ENCODE measurements around the gene RNF207.

RNF207 gene

GRCh38 chr1:6248932-6249738 is 43.2 kb downstream of the RNF207 start:
- Histone ChIP-seq H3K27me3 (ENCODE audit: control insufficient read depth, insufficient read depth, low read length) (peaks cover 43% of the 10 kb centered on the region), H3K4me1 (ENCODE audit: control insufficient read depth, insufficient read depth, low read length) (peaks cover 2% of the 10 kb centered on the region), H3K9me3 (ENCODE audit: control insufficient read depth, insufficient read depth, low read length) (no peaks in the 10 kb centered on the region), H3K36me3 (ENCODE audit: control insufficient read depth, insufficient read depth, low read length) (peaks cover 6% of the 10 kb centered on the region), H3K4me3 (ENCODE audit: low read depth, low read length) (peak overlapping the region; percentile 22), H3K9ac (ENCODE audit: low read depth, low read length) (no peak overlapping the region)

DNA sequence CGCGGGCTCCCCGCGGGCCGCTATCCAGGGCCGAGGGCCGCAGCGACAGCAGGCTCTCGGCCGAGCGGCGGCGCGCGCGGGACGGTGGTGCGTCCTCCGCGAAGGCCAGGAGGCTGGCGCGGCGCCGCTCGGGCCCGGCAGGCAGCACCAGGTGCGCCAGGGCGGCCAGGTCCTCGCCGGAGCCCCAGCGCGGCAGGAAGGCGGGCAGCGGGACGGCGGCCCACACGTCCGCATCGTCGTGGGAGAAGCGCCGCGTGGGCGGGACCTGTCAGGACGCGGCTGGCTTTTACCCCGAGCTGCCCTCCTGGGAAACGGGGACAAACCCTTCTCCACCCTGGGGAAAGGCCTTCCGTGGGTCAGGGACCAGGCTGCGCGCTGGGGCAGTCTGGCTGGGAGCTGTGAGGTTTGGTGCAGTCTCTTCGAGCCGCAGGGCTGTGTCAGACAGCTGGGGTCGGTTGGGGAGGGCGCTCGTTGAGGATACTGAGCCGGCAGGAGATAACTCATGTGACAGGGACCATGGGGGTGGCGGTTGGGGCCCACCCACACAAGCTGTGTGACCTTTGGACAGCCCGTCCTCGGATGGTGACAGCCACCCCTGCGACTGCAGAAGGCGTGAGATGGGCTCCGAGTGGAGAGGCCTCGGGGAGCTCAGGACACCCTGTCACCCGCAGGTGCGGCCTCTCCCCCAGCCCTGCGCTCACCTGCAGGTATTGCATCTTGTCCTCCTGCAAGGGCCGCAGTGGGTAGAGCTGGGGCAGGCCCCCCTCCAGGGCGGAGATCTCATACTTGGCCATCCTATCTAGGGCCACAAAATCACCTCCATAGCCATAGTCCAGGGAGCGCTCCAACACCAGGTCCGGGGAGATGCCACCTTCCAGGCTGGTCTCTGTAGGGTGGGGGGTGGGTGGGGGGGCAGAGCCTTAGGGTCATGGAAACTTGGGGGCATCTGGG is 44.1 kb downstream of the RNF207 start:
- H3K9me3 ChIP-seq (ENCODE audit: control insufficient read depth, insufficient read depth, low read length): no peaks in the 10 kb centered on the region
- H3K4me1 ChIP-seq (ENCODE audit: control insufficient read depth, insufficient read depth, low read length): peaks cover 2% of the 10 kb centered on the region
- peaks cover 6% of the 10 kb centered on the region for H3K36me3 ChIP-seq (ENCODE audit: control insufficient read depth, insufficient read depth, low read length)
- no peak overlapping the region for H3K9ac ChIP-seq (ENCODE audit: low read depth, low read length)
- peaks cover 41% of the 10 kb centered on the region for H3K27me3 ChIP-seq (ENCODE audit: control insufficient read depth, insufficient read depth, low read length)
- H3K4me3 ChIP-seq (ENCODE audit: low read depth, low read length): peak overlapping the region; percentile 37

GRCh38 chr1:6251233-6251632 is 45.3 kb downstream of the RNF207 start:
- Histone ChIP-seq H3K9me3 (ENCODE audit: control insufficient read depth, insufficient read depth, low read length) (no peaks in the 10 kb centered on the region), H3K4me3 (ENCODE audit: low read depth, low read length) (no peak overlapping the region), H3K27me3 (ENCODE audit: control insufficient read depth, insufficient read depth, low read length) (peaks cover 41% of the 10 kb centered on the region), H3K36me3 (ENCODE audit: control insufficient read depth, insufficient read depth, low read length) (peaks cover 6% of the 10 kb centered on the region), H3K9ac (ENCODE audit: low read depth, low read length) (no peak overlapping the region), H3K4me1 (ENCODE audit: control insufficient read depth, insufficient read depth, low read length) (peaks cover 2% of the 10 kb centered on the region)

DNA sequence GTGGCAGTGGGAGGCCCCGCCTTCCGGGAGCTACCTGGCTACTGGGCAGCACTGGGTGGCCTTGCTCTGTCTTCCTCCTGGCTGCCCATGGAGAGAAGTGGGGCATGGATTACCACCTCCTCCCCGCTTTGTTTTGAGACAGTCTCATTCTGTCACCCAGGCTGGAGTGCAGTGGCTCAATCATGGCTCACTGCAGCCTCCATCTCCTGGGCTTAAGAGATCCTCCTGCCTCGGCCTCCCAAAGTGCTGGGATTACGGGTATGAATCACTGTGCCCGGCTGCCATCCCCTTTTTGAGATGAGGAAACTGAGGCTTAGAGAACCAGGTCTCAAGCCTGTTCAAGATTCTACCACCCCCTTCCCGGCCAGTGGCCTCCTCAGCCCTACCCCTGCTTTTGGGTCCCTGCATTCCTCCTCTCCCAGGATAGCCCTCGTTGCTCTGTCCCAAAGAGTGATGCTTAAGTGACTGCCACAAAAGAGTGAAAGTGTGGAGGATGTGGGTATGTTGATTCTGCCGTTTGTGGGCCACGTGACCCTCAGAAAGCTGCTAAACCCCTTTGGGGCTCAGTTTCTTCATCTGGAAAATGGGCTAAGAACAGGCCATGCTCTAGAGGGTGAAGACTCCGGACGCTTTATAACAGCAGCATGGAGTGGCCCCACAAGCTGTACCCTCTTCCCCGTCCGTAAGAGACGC is 45.9 kb downstream of the RNF207 start:
- H3K4me1 ChIP-seq (ENCODE audit: control insufficient read depth, insufficient read depth, low read length): peaks cover 2% of the 10 kb centered on the region
- H3K9ac ChIP-seq (ENCODE audit: low read depth, low read length): no peak overlapping the region
- H3K4me3 ChIP-seq (ENCODE audit: low read depth, low read length): no peak overlapping the region
- peaks cover 40% of the 10 kb centered on the region for H3K27me3 ChIP-seq (ENCODE audit: control insufficient read depth, insufficient read depth, low read length)
- peaks cover 6% of the 10 kb centered on the region for H3K36me3 ChIP-seq (ENCODE audit: control insufficient read depth, insufficient read depth, low read length)
- H3K9me3 ChIP-seq (ENCODE audit: control insufficient read depth, insufficient read depth, low read length): no peaks in the 10 kb centered on the region

GRCh38 chr1:6252374-6252710 is 46.4 kb downstream of the RNF207 start:
- no peaks in the 10 kb centered on the region for H3K9me3 ChIP-seq (ENCODE audit: control insufficient read depth, insufficient read depth, low read length)
- peaks cover 2% of the 10 kb centered on the region for H3K4me1 ChIP-seq (ENCODE audit: control insufficient read depth, insufficient read depth, low read length)
- peaks cover 6% of the 10 kb centered on the region for H3K36me3 ChIP-seq (ENCODE audit: control insufficient read depth, insufficient read depth, low read length)
- H3K4me3 ChIP-seq (ENCODE audit: low read depth, low read length): no peak overlapping the region
- no peak overlapping the region for H3K9ac ChIP-seq (ENCODE audit: low read depth, low read length)
- peaks cover 35% of the 10 kb centered on the region for H3K27me3 ChIP-seq (ENCODE audit: control insufficient read depth, insufficient read depth, low read length)

DNA sequence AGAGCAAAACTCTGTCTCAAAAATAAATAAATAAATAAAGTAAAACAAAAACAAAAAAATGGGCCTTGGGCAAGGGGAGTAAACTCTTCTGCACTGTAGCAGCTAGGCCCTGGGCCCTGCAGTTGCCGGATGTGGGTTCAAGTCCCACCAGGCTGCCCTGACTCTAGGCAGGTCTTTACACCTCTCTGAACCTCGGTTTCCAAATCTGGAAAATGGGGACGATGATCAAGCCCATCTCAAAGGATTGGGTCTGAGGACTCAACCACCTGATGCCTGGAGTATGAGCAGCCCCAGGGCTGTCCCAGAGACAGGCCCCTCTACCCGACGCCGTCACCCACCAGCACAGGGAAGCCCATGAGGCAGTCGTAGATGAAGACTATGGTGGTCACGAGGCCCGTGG is 47.5 kb downstream of the RNF207 start:
- H3K9ac ChIP-seq (ENCODE audit: low read depth, low read length): no peak overlapping the region
- peaks cover 2% of the 10 kb centered on the region for H3K4me1 ChIP-seq (ENCODE audit: control insufficient read depth, insufficient read depth, low read length)
- no peaks in the 10 kb centered on the region for H3K9me3 ChIP-seq (ENCODE audit: control insufficient read depth, insufficient read depth, low read length)
- peaks cover 25% of the 10 kb centered on the region for H3K27me3 ChIP-seq (ENCODE audit: control insufficient read depth, insufficient read depth, low read length)
- no peak overlapping the region for H3K4me3 ChIP-seq (ENCODE audit: low read depth, low read length)
- H3K36me3 ChIP-seq (ENCODE audit: control insufficient read depth, insufficient read depth, low read length): peaks cover 6% of the 10 kb centered on the region

GRCh38 chr1:6254691-6255090 is 48.8 kb downstream of the RNF207 start:
- peaks cover 28% of the 10 kb centered on the region for H3K27me3 ChIP-seq (ENCODE audit: control insufficient read depth, insufficient read depth, low read length)
- peaks cover 3% of the 10 kb centered on the region for H3K4me1 ChIP-seq (ENCODE audit: control insufficient read depth, insufficient read depth, low read length)

DNA sequence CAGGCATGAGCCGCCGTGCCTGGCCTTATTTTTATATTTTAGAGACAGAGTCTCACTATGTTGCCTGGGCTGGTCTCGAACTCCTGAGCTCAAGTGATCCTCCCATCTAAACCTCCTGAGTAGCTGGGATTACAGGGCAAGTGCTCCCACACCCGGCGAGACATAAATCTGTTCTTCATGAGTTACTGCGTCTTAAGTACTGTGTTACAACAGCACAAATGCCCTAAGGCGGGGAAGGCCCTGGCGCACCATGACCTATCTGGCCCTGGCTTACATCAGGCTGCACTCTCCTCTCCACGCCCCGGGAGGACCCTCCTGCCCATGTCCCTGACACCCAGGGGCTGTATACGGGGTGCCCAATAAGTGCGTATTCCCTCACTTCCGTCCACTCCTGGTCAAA is 50.7 kb downstream of the RNF207 start:
- H3K4me1 ChIP-seq (ENCODE audit: control insufficient read depth, insufficient read depth, low read length): peaks cover 2% of the 10 kb centered on the region
- H3K9ac ChIP-seq (ENCODE audit: low read depth, low read length): no peak overlapping the region
- H3K9me3 ChIP-seq (ENCODE audit: control insufficient read depth, insufficient read depth, low read length): no peaks in the 10 kb centered on the region
- peaks cover 6% of the 10 kb centered on the region for H3K36me3 ChIP-seq (ENCODE audit: control insufficient read depth, insufficient read depth, low read length)
- H3K27me3 ChIP-seq (ENCODE audit: control insufficient read depth, insufficient read depth, low read length): peaks cover 13% of the 10 kb centered on the region
- H3K4me3 ChIP-seq (ENCODE audit: low read depth, low read length): no peak overlapping the region

More at GRCh38 chr1:6254691-6255090, 48.8 kb downstream of the RNF207 start:
- no peaks in the 10 kb centered on the region for H3K9me3 ChIP-seq (ENCODE audit: control insufficient read depth, insufficient read depth, low read length)
- H3K36me3 ChIP-seq (ENCODE audit: control insufficient read depth, insufficient read depth, low read length): peaks cover 6% of the 10 kb centered on the region
- no peak overlapping the region for H3K4me3 ChIP-seq (ENCODE audit: low read depth, low read length)
- H3K9ac ChIP-seq (ENCODE audit: low read depth, low read length): no peak overlapping the region

GRCh38 chr1:6257541-6258069 is 51.7 kb downstream of the RNF207 start:
- Histone ChIP-seq H3K4me1 (ENCODE audit: control insufficient read depth, insufficient read depth, low read length) (peaks cover 2% of the 10 kb centered on the region), H3K9ac (ENCODE audit: low read depth, low read length) (no peak overlapping the region), H3K4me3 (ENCODE audit: low read depth, low read length) (no peak overlapping the region), H3K27me3 (ENCODE audit: control insufficient read depth, insufficient read depth, low read length) (peaks cover 13% of the 10 kb centered on the region), H3K9me3 (ENCODE audit: control insufficient read depth, insufficient read depth, low read length) (no peaks in the 10 kb centered on the region), H3K36me3 (ENCODE audit: control insufficient read depth, insufficient read depth, low read length) (peaks cover 6% of the 10 kb centered on the region)

DNA sequence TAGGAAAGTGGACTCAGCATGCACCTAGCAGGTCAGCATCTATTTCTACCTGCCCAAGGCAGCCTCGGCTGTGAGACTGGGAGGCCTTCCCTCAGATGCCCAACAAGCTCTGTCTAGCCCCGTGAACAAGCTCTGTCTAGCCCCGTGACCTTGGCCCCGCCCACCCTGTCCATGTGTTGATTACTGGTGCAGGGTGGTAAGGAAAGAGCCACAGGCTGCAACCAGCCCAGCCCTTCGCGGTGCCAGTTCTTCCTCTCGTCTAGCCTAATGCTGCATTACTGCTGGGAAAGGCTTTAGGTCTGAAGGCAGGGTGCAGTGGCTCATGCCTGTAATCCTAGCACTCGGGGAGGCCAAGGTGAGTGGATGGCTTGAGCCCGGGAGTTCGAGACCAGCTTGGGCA is 52.8 kb downstream of the RNF207 start:
- Histone ChIP-seq H3K9me3 (ENCODE audit: control insufficient read depth, insufficient read depth, low read length) (no peaks in the 10 kb centered on the region), H3K4me1 (ENCODE audit: control insufficient read depth, insufficient read depth, low read length) (peaks cover 2% of the 10 kb centered on the region), H3K27me3 (ENCODE audit: control insufficient read depth, insufficient read depth, low read length) (peaks cover 13% of the 10 kb centered on the region), H3K36me3 (ENCODE audit: control insufficient read depth, insufficient read depth, low read length) (peaks cover 3% of the 10 kb centered on the region), H3K4me3 (ENCODE audit: low read depth, low read length) (no peak overlapping the region), H3K9ac (ENCODE audit: low read depth, low read length) (no peak overlapping the region)

Data from iPS-15b (cell line).